NCI-H2227 (cell line): ENCODE results near the gene TIMP4.

Experiments used
- DNase-seq: peaks from one replicate; lab custom pipeline; 2025; ENCODE audit not compliant: unreplicated experiment; lab: John Stamatoyannopoulos, UW

Gene TIMP4

GRCh38 chr3:12107071-12107713 lies 51.5 kb downstream of the TIMP4 start:
- no peak for DNase-seq
